ENCODE results near the gene CCDC50. TPM values are rescaled to one million over a fixed set of nuclear protein-coding genes. Genes with fewer than 3 reads are reported as not detected.

The CCDC50 gene
- total and polyA plus RNA-seq, 10 of the 15 experiments (the other 5 are each of a cell fraction or from before 2014, with no cell fraction given): 46.7 to 150 (median 125) TPM

DNA sequence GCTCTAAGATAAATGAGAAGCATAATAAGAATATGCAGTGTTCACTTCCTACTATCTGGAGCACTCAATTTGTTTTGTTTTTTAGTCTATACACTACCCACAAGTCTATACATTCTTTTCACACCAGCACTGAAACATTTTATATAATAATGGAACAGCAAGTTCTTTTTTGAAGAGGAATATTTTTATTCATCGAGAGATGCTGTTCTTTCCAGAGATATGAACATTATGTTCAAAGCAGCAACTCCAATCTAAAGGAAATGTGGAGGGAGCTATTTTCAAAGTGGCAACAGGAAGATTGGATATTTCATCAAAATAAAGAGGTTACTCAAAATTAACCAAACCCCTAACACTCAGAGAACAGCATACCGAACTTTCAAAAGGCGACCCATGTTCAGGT is 115.4 kb downstream of the CCDC50 start:
- Histone ChIP-seq H3K4me3 (no peak overlapping the region), H3K27me3 (replicated peaks in 1 of 2; ENCODE audit: control insufficient read depth in 2 of 2, insufficient read depth in 2 of 2, low read length in 1 of 2) (no peaks in the 10 kb centered on the region), H2AFZ (ENCODE audit: control insufficient read depth, low read depth, low read length) (no peak overlapping the region), H4K20me1 (ENCODE audit: control insufficient read depth, insufficient read depth) (no peaks in the 10 kb centered on the region), H3K9me3 (replicated peaks; ENCODE audit: control insufficient read depth, insufficient read depth, low read length) (no peaks in the 10 kb centered on the region), H3K36me3 (ENCODE audit: control insufficient read depth in 2 of 2, insufficient read depth in 2 of 2, low read length in 1 of 2) (no peaks in the 10 kb centered on the region), H3K27ac (ENCODE audit: control insufficient read depth, insufficient read depth) (no peak overlapping the region), H3K79me2 (ENCODE audit: control insufficient read depth, insufficient read depth, low read length) (no peaks in the 10 kb centered on the region), H3K4me2 (ENCODE audit: control insufficient read depth, insufficient read depth) (no peak overlapping the region), H3K4me1 (ENCODE audit: control insufficient read depth, insufficient read depth, low read length) (no peaks in the 10 kb centered on the region), H3K9ac (ENCODE audit: control insufficient read depth, insufficient read depth, low read length) (no peak overlapping the region)
- SMC1A ChIA-PET (ENCODE audit: uncharacterized antibody, unreplicated experiment): no interaction called here
- TF ChIP-seq CHD2 (IDR thresholded peaks at IDR 0.05; ENCODE audit: borderline replicate concordance, low read depth, low read length) (no peak), MYB (IDR thresholded peaks at IDR 0.05; ENCODE audit: borderline replicate concordance, low read depth, low read length) (no peak)
- TF ChIP-seq, protein P1, sequence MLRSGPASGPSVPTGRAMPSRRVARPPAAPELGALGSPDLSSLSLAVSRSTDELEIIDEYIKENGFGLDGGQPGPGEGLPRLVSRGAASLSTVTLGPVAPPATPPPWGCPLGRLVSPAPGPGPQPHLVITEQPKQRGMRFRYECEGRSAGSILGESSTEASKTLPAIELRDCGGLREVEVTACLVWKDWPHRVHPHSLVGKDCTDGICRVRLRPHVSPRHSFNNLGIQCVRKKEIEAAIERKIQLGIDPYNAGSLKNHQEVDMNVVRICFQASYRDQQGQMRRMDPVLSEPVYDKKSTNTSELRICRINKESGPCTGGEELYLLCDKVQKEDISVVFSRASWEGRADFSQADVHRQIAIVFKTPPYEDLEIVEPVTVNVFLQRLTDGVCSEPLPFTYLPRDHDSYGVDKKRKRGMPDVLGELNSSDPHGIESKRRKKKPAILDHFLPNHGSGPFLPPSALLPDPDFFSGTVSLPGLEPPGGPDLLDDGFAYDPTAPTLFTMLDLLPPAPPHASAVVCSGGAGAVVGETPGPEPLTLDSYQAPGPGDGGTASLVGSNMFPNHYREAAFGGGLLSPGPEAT (IDR thresholded peaks at IDR 0.05; ENCODE audit: low read depth): no peak
- DNase-seq (ENCODE audit: low read depth, low spot score): no peak
- BruUV-seq (replicated peaks): no TSS peak
- CTCF ChIA-PET: interaction anchor here (1.0 to 2.4 kb wide), 3 partner anchors 11 to 1000 kb away, joined by 3 to 7 read pairs (median 4); no protein-coding TSS in a partner anchor
- RAD21 ChIA-PET (ENCODE audit: unreplicated experiment): no interaction called here
- FAIRE-seq: no peak
- 61% methylated on average over 3 of the region's 3 CpGs for WGBS (ENCODE audit: insufficient coverage, insufficient replicate concordance, low lambda C conversion rate, missing lambda C conversion rate)
- in situ Hi-C loops (cut with MboI): no loop called here
- POLR2A ChIA-PET: interaction anchor here (0.6 kb wide), 1 partner anchor 372 kb away, joined by 3 read pairs; no protein-coding TSS in a partner anchor
- no peak for ATAC-seq
- intact Hi-C loops (cut with micrococcal nuclease; ENCODE audit: unreplicated experiment): no loop called here

Other genes starting within 250 kb of the CCDC50 start
- 0.06 TPM in 1 of 2 replicates, not detected in the other for gene OSTN, start 130.2 kb upstream of the CCDC50 start, total RNA-seq (2014; rRNA removed)
- gene OSTN, start 130.2 kb upstream of the CCDC50 start, total RNA-seq (2014; rRNA removed; fragmentation: Illumina TruSeq; extraction: Trizol): 0.04 and 0.14 TPM in 2 replicates
- gene OSTN, start 130.2 kb upstream of the CCDC50 start, total RNA-seq (2021): not detected in 2 replicates
- gene OSTN, start 130.2 kb upstream of the CCDC50 start, polyA plus RNA-seq (2011; rRNA removed): 0.04 TPM in 1 of 2 replicates, not detected in the other
- gene OSTN, start 130.2 kb upstream of the CCDC50 start, polyA plus RNA-seq (2014; fragmentation: Illumina TruSeq; extraction: Trizol): 0.16 TPM in 1 of 2 replicates, not detected in the other
- gene OSTN, start 130.2 kb upstream of the CCDC50 start, polyA plus RNA-seq (2014; fragmentation: Nextera tagmentation; extraction: Ambion mirVana): under 1 TPM in 1 of 2 experiments, not detected in 1; 0.27 TPM
- 0.03 TPM in 1 of 2 replicates, not detected in the other for gene OSTN, start 130.2 kb upstream of the CCDC50 start, polyA plus RNA-seq (2014; rRNA removed)
- gene OSTN, start 130.2 kb upstream of the CCDC50 start, polyA plus RNA-seq (2016; fragmentation: Nextera tagmentation; extraction: Ambion mirVana): under 1 TPM in 1 of 2 experiments, not detected in 1; 0.06 TPM
- 0.28 and 1.3 TPM in 2 replicates for gene UTS2B, start 1.1 kb downstream of the CCDC50 start, total RNA-seq (2014; rRNA removed)
- 0.36 and 0.64 TPM in 2 replicates for gene UTS2B, start 1.1 kb downstream of the CCDC50 start, total RNA-seq (2014; rRNA removed; fragmentation: Illumina TruSeq; extraction: Trizol)
- gene UTS2B, start 1.1 kb downstream of the CCDC50 start, total RNA-seq (2021): 0.28 and 0.29 TPM in 2 replicates
- 0.43 and 0.66 TPM in 2 replicates for gene UTS2B, start 1.1 kb downstream of the CCDC50 start, polyA plus RNA-seq (2011; rRNA removed)
- gene UTS2B, start 1.1 kb downstream of the CCDC50 start, polyA plus RNA-seq (2014; fragmentation: Illumina TruSeq; extraction: Trizol): 0.33 and 0.53 TPM in 2 replicates
- under 1 TPM; 0.15 to 0.45 TPM for gene UTS2B, start 1.1 kb downstream of the CCDC50 start, polyA plus RNA-seq (2014; fragmentation: Nextera tagmentation; extraction: Ambion mirVana)
- gene UTS2B, start 1.1 kb downstream of the CCDC50 start, polyA plus RNA-seq (2014; rRNA removed): 0.70 and 0.72 TPM in 2 replicates
- gene UTS2B, start 1.1 kb downstream of the CCDC50 start, polyA plus RNA-seq (2016; fragmentation: Nextera tagmentation; extraction: Ambion mirVana): under 1 TPM; 0.45 to 0.48 TPM
- not detected in 2 replicates for gene PYDC2, start 131.8 kb downstream of the CCDC50 start, total RNA-seq (2014; rRNA removed)
- gene PYDC2, start 131.8 kb downstream of the CCDC50 start, total RNA-seq (2014; rRNA removed; fragmentation: Illumina TruSeq; extraction: Trizol): not detected in 2 replicates
- gene PYDC2, start 131.8 kb downstream of the CCDC50 start, total RNA-seq (2021): not detected in 2 replicates
- not detected in 2 replicates for gene PYDC2, start 131.8 kb downstream of the CCDC50 start, polyA plus RNA-seq (2011; rRNA removed)
- gene PYDC2, start 131.8 kb downstream of the CCDC50 start, polyA plus RNA-seq (2014; fragmentation: Illumina TruSeq; extraction: Trizol): not detected in 2 replicates
- gene PYDC2, start 131.8 kb downstream of the CCDC50 start, polyA plus RNA-seq (2014; fragmentation: Nextera tagmentation; extraction: Ambion mirVana): not detected
- not detected in 2 replicates for gene PYDC2, start 131.8 kb downstream of the CCDC50 start, polyA plus RNA-seq (2014; rRNA removed)
- not detected for gene PYDC2, start 131.8 kb downstream of the CCDC50 start, polyA plus RNA-seq (2016; fragmentation: Nextera tagmentation; extraction: Ambion mirVana)

All from GM12878 (cell line).